H1 (cell line): ENCODE measurements around the gene EXOC2. TPM values are rescaled to one million over a fixed set of nuclear protein-coding genes. Genes with fewer than 3 reads are reported as not detected.

Experiments used
- CTCF ChIA-PET: fragments of 300-600 bp; sonication (Branson Sonifier 250); formaldehyde crosslinking; loops from one replicate; lab custom pipeline; 2021; ENCODE audit not compliant: partially characterized antibody; lab: Charles Lee
- POLR2A ChIA-PET: fragments of 300-600 bp; sonication (Branson Sonifier 250); formaldehyde crosslinking; loops from one replicate; lab custom pipeline; 2021; ENCODE audit warnings: inconsistent platforms; ENCODE audit not compliant: partially characterized antibody; lab: Charles Lee
- DNase-seq, 2 experiments: peaks; one replicate each; pipeline versions ENCODE4 v3.0.0 to v3.0.0-alpha.2; 2010 to 2022; ENCODE audit warnings: low spot score in 2 of 2, low read depth in 1 of 2, mixed read lengths in 1 of 2
- FAIRE-seq: peaks from 2 replicates; lab custom pipeline; 2011; peaks lifted over from hg19 to GRCh38; lab: Jason Lieb, UNC
- H2AFZ ChIP-seq: 2 replicates; pipeline ENCODE4 v1.8.1; 2012; ENCODE audit warnings: low read length, inconsistent platforms
- H2AK5ac ChIP-seq: 2 replicates; pipeline ENCODE4 v1.6.1; 2013; ENCODE audit warnings: low read depth, low read length
- H2BK120ac ChIP-seq: replicated peaks from 2 replicates; pipeline ENCODE3; 2013; ENCODE audit warnings: low read depth, low read length, inconsistent platforms
- H2BK12ac ChIP-seq: 2 replicates; pipeline ENCODE4 v1.6.1; 2013; ENCODE audit warnings: low read depth, low read length
- H2BK15ac ChIP-seq: 2 replicates; pipeline ENCODE4 v1.6.1; 2013; ENCODE audit warnings: low read length
- H2BK20ac ChIP-seq: 2 replicates; pipeline ENCODE4 v1.6.1; 2013; ENCODE audit warnings: low read length
- H2BK5ac ChIP-seq: 2 replicates; pipeline ENCODE4 v1.6.1; 2013; ENCODE audit warnings: low read depth, low read length
- H3K14ac ChIP-seq: 2 replicates; pipeline ENCODE4 v1.6.1; 2013; ENCODE audit warnings: inconsistent platforms; ENCODE audit not compliant: insufficient read length
- H3K18ac ChIP-seq: 2 replicates; pipeline ENCODE4 v1.6.1; 2013; ENCODE audit warnings: low read length; ENCODE audit errors: extremely low read depth
- H3K23ac ChIP-seq: 2 replicates; pipeline ENCODE4 v1.6.1; 2013; ENCODE audit warnings: inconsistent platforms; ENCODE audit not compliant: insufficient read length
- H3K23me2 ChIP-seq: 2 replicates; pipeline ENCODE4 v1.6.1; 2013; ENCODE audit warnings: low read depth, low read length
- H3K27ac ChIP-seq: 2 replicates; pipeline ENCODE4 v1.6.1; 2011; ENCODE audit warnings: low read depth, low read length, inconsistent platforms
- H3K27me3 ChIP-seq, 4 experiments: replicated peaks in 1 of 4; 1 replicate in 1 of 4; 2 replicates in 3 of 4; pipeline versions ENCODE4 v1.6.1 to v1.8.1; 2011 to 2013; ENCODE audit warnings: low read length in 3 of 4, mild to moderate bottlenecking in 3 of 4, inconsistent platforms in 2 of 4, mixed read lengths in 2 of 4, moderate library complexity in 1 of 4; ENCODE audit not compliant: control insufficient read depth in 3 of 4, insufficient read depth in 3 of 4; ENCODE audit errors: extremely low read depth in 1 of 4
- H3K36me3 ChIP-seq, 4 experiments: 2 replicates each; pipeline versions ENCODE4 v1.6.1 to v1.8.1; 2011 to 2013; ENCODE audit warnings: mild to moderate bottlenecking in 4 of 4, low read length in 3 of 4, moderate library complexity in 2 of 4, control low read depth in 1 of 4, inconsistent platforms in 1 of 4; ENCODE audit not compliant: insufficient read depth in 4 of 4, control insufficient read depth in 2 of 4
- H3K4ac ChIP-seq: replicated peaks from 2 replicates; pipeline ENCODE3; 2013; ENCODE audit warnings: low read length, low read depth, mixed read lengths, inconsistent platforms; ENCODE audit not compliant: insufficient read length
- H3K4me1 ChIP-seq, 4 experiments: replicated peaks in 1 of 4; 1 replicate in 1 of 4; 2 replicates in 3 of 4; pipeline versions ENCODE4 v1.6.1 to v1.8.1; 2011 to 2013; ENCODE audit warnings: low read length in 3 of 4, inconsistent platforms in 2 of 4, mixed read lengths in 1 of 4; ENCODE audit not compliant: insufficient read depth in 4 of 4, control insufficient read depth in 3 of 4
- H3K4me2 ChIP-seq, 2 experiments: 2 replicates each; pipeline versions ENCODE4 v1.6.1 to v1.8.1; 2011 to 2013; ENCODE audit warnings: low read depth in 2 of 2, low read length in 2 of 2, control low read depth in 1 of 2, inconsistent platforms in 1 of 2, mild to moderate bottlenecking in 1 of 2; ENCODE audit not compliant: insufficient read depth in 1 of 2
- H3K4me3 ChIP-seq, 4 experiments: fragments of 200-600, 300-600 bp in 1 of 4; sonication (generic), shearing (Covaris generic), sonication (Bioruptor Twin) in 1 of 4; 2 replicates each; pipeline versions ENCODE4 v1.5.1 to v1.8.1; 2011 to 2016; ENCODE audit warnings: low read length in 4 of 4, low read depth in 3 of 4, control low read depth in 2 of 4, inconsistent platforms in 2 of 4, mild to moderate bottlenecking in 2 of 4, mixed read lengths in 1 of 4, moderate library complexity in 1 of 4; ENCODE audit not compliant: insufficient read depth in 2 of 4; ENCODE audit errors: extremely low read depth in 1 of 4
- H3K56ac ChIP-seq: replicated peaks from 2 replicates; pipeline ENCODE3; 2013; ENCODE audit warnings: low read depth, mild to moderate bottlenecking, mixed read lengths, low read length, inconsistent platforms; ENCODE audit not compliant: insufficient read length
- H3K79me1 ChIP-seq: 2 replicates; pipeline ENCODE4 v1.6.1; 2013; ENCODE audit warnings: low read depth, low read length, control low read depth
- H3K79me2 ChIP-seq, 2 experiments: 2 replicates each; pipeline versions ENCODE4 v1.6.1 to v1.8.1; 2012 to 2013; ENCODE audit warnings: low read length in 2 of 2, mild to moderate bottlenecking in 2 of 2, inconsistent platforms in 1 of 2; ENCODE audit not compliant: insufficient read depth in 2 of 2, control insufficient read depth in 1 of 2
- H3K9ac ChIP-seq, 4 experiments: replicated peaks in 1 of 4; 1 replicate in 1 of 4; 2 replicates in 3 of 4; pipeline versions ENCODE4 v1.6.1 to v1.8.1; 2011 to 2013; ENCODE audit warnings: low read depth in 3 of 4, low read length in 3 of 4, control low read depth in 2 of 4, mild to moderate bottlenecking in 2 of 4, moderate library complexity in 2 of 4, inconsistent platforms in 1 of 4; ENCODE audit errors: extremely low read depth in 1 of 4
- H3K9me3 ChIP-seq, 2 experiments: 2 replicates each; pipeline versions ENCODE4 v1.6.1 to v1.8.1; 2012 to 2013; ENCODE audit warnings: mild to moderate bottlenecking in 2 of 2, moderate library complexity in 2 of 2, control low read depth in 1 of 2, inconsistent platforms in 1 of 2, low read depth in 1 of 2, low read length in 1 of 2, mixed read lengths in 1 of 2; ENCODE audit not compliant: insufficient read depth in 2 of 2
- H4K20me1 ChIP-seq, 2 experiments: replicated peaks in 1 of 2; 2 replicates each; pipeline versions ENCODE3 to v1.8.1; 2011 to 2013; ENCODE audit warnings: inconsistent platforms in 2 of 2, low read length in 2 of 2, mild to moderate bottlenecking in 1 of 2; ENCODE audit not compliant: insufficient read depth in 2 of 2, control insufficient read depth in 1 of 2
- H4K5ac ChIP-seq: 2 replicates; pipeline ENCODE4 v1.6.1; 2013; ENCODE audit warnings: low read length, low read depth, mixed read lengths, inconsistent platforms; ENCODE audit not compliant: insufficient read length
- H4K8ac ChIP-seq: 2 replicates; pipeline ENCODE4 v1.8.0; 2013; ENCODE audit warnings: mild to moderate bottlenecking, moderate library complexity, low read length, inconsistent platforms; ENCODE audit not compliant: insufficient read depth; ENCODE audit errors: extremely low read depth
- H4K91ac ChIP-seq: replicated peaks from 2 replicates; pipeline ENCODE3; 2013; ENCODE audit warnings: low read length, mixed read lengths, inconsistent platforms; ENCODE audit not compliant: insufficient read length
- CREB1 ChIP-seq: IDR thresholded peaks from 2 replicates; pipeline ENCODE4 v1.6.1; 2012; ENCODE audit warnings: inconsistent platforms
- HDAC2 ChIP-seq, 2 experiments: fragments of 300-600 bp in 1 of 2; sonication (generic) in 1 of 2; IDR thresholded peaks; 2 replicates each; pipeline ENCODE4 v1.6.1; 2011 to 2012; ENCODE audit warnings: low read depth in 2 of 2, low read length in 2 of 2, mild to moderate bottlenecking in 2 of 2, moderate library complexity in 2 of 2, borderline replicate concordance in 1 of 2, inconsistent platforms in 1 of 2
- NANOG ChIP-seq: IDR thresholded peaks from 2 replicates; pipeline ENCODE4 v1.6.1; 2011; ENCODE audit warnings: low read length, low read depth, mild to moderate bottlenecking, inconsistent platforms; ENCODE audit not compliant: insufficient read depth, poor library complexity, severe bottlenecking
- RBBP5 ChIP-seq: IDR thresholded peaks from 2 replicates; pipeline ENCODE4 v1.7.1; 2012; ENCODE audit warnings: low read depth, mild to moderate bottlenecking, inconsistent platforms, low read length, moderate library complexity, borderline replicate concordance
- SAP30 ChIP-seq: fragments of 300-600 bp; sonication (generic); IDR thresholded peaks from 2 replicates; pipeline ENCODE4 v1.7.1; 2012; ENCODE audit warnings: low read length, moderate library complexity, mild to moderate bottlenecking, inconsistent platforms; ENCODE audit not compliant: insufficient read depth, insufficient replicate concordance
- SIX5 ChIP-seq: IDR thresholded peaks from 2 replicates; pipeline ENCODE4 v1.6.1; 2011; ENCODE audit warnings: mild to moderate bottlenecking, low read depth, low read length
- WGBS, 2 experiments: shearing (Covaris generic) in 1 of 2; methylation state at CpG; one replicate each; pipeline versions ENCODE4 v1.1.6 to v1.1.7; 2013 to 2015; ENCODE audit warnings: low lambda C conversion rate in 2 of 2, mixed read lengths in 2 of 2, inconsistent platforms in 1 of 2, low coverage in 1 of 2, missing lambda C conversion rate in 1 of 2; ENCODE audit not compliant: insufficient replicate concordance in 2 of 2, insufficient coverage in 1 of 2, insufficient read length in 1 of 2; ENCODE audit errors: extremely low coverage in 1 of 2, missing lambda C conversion rate in 1 of 2; 5-methylcytosine and 5-hydroxymethylcytosine counted together
- polyA plus RNA-seq, 7 experiments: library from polyadenylated mRNA; depleted of rRNA in 3 of 7; stranded (reverse) in 5 of 7; unstranded in 2 of 7; fragments of >200 nt in 5 of 7; fragments of 200-250 nt in 2 of 7; gene quantifications; 1 replicate in 5 of 7; 2 replicates in 1 of 7; 4 replicates in 1 of 7; pipeline versions ENCODE4 v1.2.1 to v1.2.3, GENCODE V29; 2011 to 2013; ENCODE audit warnings: missing spikeins in 2 of 7, mixed read lengths in 2 of 7
- total RNA-seq: library from RNA; stranded (reverse); fragmentation: NEBNext Ultra II Directional; extraction: Animal tissue kit (Norgen Biotek cat#: 25700); gene quantifications from 2 replicates; pipeline ENCODE4 v1.2.1, GENCODE V29; 2021

Gene EXOC2
- total and polyA plus RNA-seq, 2 of the 8 experiments (the other 6 are each of a cell fraction or from before 2014, with no cell fraction given): 25.5 to 44.4 TPM

DNA sequence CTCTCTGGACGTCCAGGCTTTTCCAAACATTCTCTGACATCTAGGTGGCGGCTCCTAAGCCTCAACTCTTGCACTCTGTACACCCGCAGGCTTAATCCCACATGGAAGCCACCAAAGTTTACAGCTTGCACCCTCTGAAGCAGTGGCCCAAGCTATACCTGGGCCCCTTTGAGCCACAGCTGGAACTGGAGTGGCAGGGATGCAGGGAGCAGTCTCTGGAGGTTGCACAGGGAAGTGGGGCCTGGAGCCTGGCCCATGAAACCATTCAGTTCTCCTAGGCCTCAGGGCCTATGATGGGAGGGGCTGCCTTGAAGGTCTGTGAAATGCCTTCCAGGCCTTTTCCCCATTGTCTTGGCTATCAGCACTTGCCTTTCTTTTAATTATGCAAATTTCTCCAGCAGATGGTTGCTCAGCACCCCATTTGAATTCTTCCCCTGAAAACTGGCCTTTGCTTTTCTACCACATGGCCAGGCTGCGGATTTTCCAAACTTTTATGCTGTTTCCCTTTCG is 236.5 kb downstream of the EXOC2 start:
- Histone ChIP-seq H3K27me3 (no peaks in the 10 kb centered on the region), H3K79me2 (no peaks in the 10 kb centered on the region), H3K4me2 (no peak overlapping the region), H2BK12ac (no peak overlapping the region), H2BK15ac (no peak overlapping the region), H4K91ac (no peak overlapping the region), H3K4me1 (peaks cover 0 to 4% (median 2%) of the 10 kb centered on the region in 4 experiments; a peak in 3 of 7 replicates), H2BK5ac (no peak overlapping the region), H3K4me3 (no peak overlapping the region), H3K23ac (no peak overlapping the region), H2BK20ac (no peak overlapping the region; the same call in 1 of the 2 replicates), H3K56ac (no peak overlapping the region), H2BK120ac (no peak overlapping the region), H3K27ac (no peak overlapping the region), H2AFZ (no peak overlapping the region), H3K36me3 (no peaks in the 10 kb centered on the region), H3K18ac (0 out of 2 replicates have a peak overlapping the region, but pooled peaks have one; percentile 24), H2AK5ac (no peak overlapping the region), H3K4ac (no peak overlapping the region), H3K9ac (no peak overlapping the region), H4K8ac (no peak overlapping the region), H3K79me1 (no peaks in the 10 kb centered on the region), H3K23me2 (no peaks in the 10 kb centered on the region), H3K14ac (no peak overlapping the region), H3K9me3 (no peaks in the 10 kb centered on the region), H4K5ac (no peak overlapping the region), H4K20me1 (no peaks in the 10 kb centered on the region)
- peak in 1 of 2 experiments; percentile 41 for DNase-seq
- no peak for FAIRE-seq
- TF ChIP-seq NANOG: no peak
- no peak for TF ChIP-seq CREB1
- no peak for TF ChIP-seq SIX5
- no peak for TF ChIP-seq SAP30
- TF ChIP-seq HDAC2 (IDR thresholded peaks at IDR 0.05; ENCODE audit: borderline replicate concordance in 1 of 2, low read depth in 2 of 2, low read length in 2 of 2): no peak
- TF ChIP-seq RBBP5: no peak
- WGBS, 2 experiments: 89% methylated on average over 5 of the region's 5 CpGs; no CpG with 5 or more reads in 1 of the 2 experiments
- ChIA-PET POLR2A (no interaction called here), CTCF (no interaction called here)
